Right ventricle myocardium inferior (tissue), 1 donor: ENCODE results near the gene CLINT1. TPM values are rescaled to one million over a fixed set of nuclear protein-coding genes. Genes with fewer than 3 reads are reported as not detected.

Experiments used
- ATAC-seq: fragments of 200-7000 bp; cut with Tn5 transposase; one replicate; pipeline ENCODE4 v1.9.1; 2020; ENCODE audit warnings: mild to moderate bottlenecking, moderate library complexity
- DNase-seq: peaks from one replicate; pipeline ENCODE4 v3.0.0; 2021; ENCODE audit errors: missing footprints
- intact Hi-C: fragments of 100-400 bp; cut with DNase I; formaldehyde crosslinking; loops from one replicate; pipeline ENCODE4 v1.11.0; 2022
- total RNA-seq: library from RNA; stranded (reverse); fragmentation: NEBNext Ultra II Directional; extraction: Animal tissue kit (Norgen Biotek cat#: 25700); gene quantifications from one replicate; pipeline ENCODE4 v1.2.1, GENCODE V29; 2021
- donor health status: DM: no; HTN: yes; CAD: no; lungs with severe emphysema.

CLINT1 gene
- total RNA-seq, 1 donor from 2014 or later, result 56.5 TPM

DNA sequence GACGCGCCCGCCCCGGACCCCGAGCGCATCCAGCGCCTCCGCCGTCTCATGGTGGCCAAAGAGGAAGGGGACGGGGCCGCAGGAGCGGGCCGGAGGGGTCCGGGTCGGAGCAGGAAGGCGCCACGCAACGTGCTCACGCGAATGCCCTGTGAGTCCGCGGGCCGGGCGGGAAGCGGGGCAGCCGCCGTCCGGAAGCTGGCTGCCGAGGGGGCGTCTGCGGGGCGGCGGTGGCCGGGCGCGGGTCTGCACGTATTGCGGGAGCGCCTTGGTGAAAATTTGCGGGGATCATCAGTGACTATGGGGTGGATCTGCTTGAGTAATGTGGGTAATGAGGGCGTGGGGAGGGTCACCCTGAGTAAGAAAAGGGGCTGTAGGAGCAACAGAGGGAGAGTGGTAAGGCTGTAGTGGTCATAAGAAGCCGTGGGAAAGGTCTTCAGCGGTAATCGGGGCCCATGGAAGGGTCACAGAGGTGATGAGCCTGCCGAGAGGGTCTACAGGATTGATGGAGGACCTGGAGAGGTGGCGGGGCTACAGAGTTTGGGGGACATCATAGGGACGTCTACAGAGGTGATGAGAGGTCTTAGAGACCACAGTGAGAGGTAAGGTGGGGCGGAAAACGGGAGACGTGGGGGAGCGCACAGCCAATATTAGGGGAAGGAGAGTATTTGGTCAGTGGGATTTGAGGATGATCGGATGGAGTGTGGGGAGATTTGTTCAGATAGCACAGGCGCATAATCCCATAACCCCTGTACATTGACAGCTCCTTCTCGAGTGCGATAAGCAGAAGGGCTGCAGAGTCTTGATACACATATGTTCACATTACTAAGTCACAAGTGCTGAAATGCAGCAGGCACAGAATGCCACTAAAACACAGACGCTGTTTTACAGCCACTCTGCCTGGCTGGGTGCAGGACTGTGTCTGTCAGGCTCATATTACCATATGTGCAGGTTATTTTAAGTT, 114.6 kb downstream of the CLINT1 start:
- intact Hi-C loops, result no loop called here
- no peak for ATAC-seq

DNA sequence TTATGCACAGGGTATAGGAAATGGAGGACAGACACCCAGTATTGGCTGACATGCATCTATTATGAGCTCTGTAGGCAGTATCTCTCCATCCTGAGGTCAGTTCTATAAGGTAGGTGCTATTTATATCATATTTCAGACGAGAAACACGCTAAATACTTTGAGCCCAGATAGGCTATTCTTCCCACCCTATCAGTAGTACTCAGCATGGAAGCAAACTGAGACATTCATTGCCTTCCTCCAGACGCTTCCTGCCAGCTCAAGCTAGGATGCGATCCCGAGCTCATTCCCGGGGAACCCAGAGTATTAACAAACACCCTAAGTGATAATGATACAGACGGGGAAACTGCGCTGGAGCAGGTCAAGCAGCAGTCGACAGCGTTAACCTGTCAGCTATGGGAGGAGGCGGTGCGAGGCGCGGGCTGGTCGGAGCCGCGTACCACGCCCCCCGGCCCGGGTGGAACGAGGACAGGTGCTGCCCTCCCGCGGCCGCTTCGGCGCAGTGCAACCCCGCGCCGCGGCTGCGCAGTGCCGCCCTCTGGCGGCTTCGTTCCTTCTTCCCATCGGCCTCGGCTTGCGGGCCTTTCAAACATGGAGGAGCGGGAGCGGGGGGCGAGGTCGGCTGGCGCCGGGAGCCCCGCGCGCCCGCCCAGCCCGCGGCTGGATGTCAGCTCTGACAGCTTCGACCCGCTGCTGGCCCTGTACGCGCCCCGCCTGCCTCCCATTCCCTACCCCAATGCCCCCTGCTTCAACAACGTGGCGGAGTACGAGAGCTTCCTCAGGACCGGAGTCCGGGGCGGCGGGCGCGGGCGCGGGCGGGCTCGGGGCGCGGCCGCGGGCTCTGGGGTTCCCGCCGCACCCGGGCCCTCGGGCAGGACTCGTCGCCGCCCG, 115.5 kb downstream of the CLINT1 start, which contains the start of gene LSM11:
Gene LSM11, plus strand, starts transcription at position 550 of the 888 bp plus-strand sequence. Its CDS starts 39 bp downstream, at position 589.
- ATAC-seq (peak; percentile 98), DNase-seq (peak; percentile 96)
- intact Hi-C loops, result loop anchor here (1.0 kb wide), 1 partner anchor 415 kb away; no protein-coding TSS in a partner anchor

More for the DNA sequence above, 114.6 kb downstream of the CLINT1 start:
- peak; percentile 82 for DNase-seq

- ATAC-seq, result no peak
- DNase-seq, result no peak
- intact Hi-C loops, result no loop called here
Observed at GRCh38 chr5:157741131-157741530, 117.8 kb downstream of the CLINT1 start.

- intact Hi-C loops, result no loop called here
- no peak for ATAC-seq
- DNase-seq, result no peak
Observed at GRCh38 chr5:157740229-157740610, 118.7 kb downstream of the CLINT1 start.

- intact Hi-C loops, result no loop called here
Observed at GRCh38 chr5:157739388-157740228, 119.3 kb downstream of the CLINT1 start.

GRCh38 chr5:157735991-157736390, 123.0 kb downstream of the CLINT1 start:
- ATAC-seq (no peak), DNase-seq (no peak)
- intact Hi-C loops, result no loop called here

More at GRCh38 chr5:157739388-157740228, 119.3 kb downstream of the CLINT1 start:
- no peak for ATAC-seq
- DNase-seq, result no peak

Other genes starting within 250 kb of the CLINT1 start
- 0.19 TPM for gene SOX30, start 206.7 kb downstream of the CLINT1 start, total RNA-seq
- not detected for gene C5orf52, start 187.6 kb downstream of the CLINT1 start, total RNA-seq
- gene THG1L, start 127.7 kb downstream of the CLINT1 start, total RNA-seq, result 3.9 TPM
- gene LSM11, start 115.4 kb downstream of the CLINT1 start, total RNA-seq, result 1.5 TPM